8988T (cell line): Measurements from ENCODE around the gene RING1.

Experiments
- DNase-seq: peaks from one replicate; pipeline ENCODE4 v3.0.0; 2011

RING1 gene

DNA sequence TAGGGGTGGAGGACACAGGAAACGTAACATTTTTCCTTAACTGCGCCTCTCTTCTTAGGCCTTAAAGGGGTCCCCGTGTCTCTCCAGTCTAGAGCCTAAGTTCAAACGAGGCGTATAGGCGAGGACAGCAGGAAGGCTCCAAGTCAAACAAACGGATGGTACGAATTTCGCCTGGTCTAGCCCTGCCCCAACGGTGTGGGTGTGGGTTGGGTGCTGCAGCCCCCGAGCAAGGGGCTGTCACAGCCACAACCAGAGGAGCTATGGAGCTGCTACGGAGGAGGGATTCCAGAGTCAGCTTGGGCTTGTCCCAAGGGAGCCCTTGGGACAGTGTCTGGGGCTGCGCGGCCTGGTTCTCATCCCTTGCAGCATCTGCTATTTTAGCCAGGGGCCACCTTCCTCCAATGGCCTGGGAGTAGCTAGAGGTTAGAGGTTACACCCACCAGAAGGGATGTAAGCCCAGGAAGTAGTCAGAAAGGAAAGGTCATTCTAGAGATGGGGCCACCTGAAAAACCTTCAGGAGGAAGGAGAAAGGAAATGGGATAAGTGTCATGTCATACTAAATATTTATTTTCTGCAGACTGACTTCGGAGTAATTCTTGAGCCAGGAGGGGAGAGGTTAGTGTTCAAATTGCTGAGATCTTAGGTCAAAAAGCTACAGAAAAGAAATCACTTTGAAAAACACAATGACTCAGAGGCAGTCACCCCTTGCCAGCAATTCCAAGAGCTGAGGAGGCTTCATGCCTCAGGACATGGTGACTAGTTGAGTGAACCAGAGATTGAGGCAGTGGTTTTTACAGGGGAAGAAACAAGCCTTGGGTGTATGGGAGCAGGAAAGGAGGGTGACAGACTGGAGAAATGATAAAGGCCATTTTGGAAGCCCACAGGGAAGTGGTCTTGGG is 41.7 kb downstream of the RING1 start:
- no peak for DNase-seq

DNA sequence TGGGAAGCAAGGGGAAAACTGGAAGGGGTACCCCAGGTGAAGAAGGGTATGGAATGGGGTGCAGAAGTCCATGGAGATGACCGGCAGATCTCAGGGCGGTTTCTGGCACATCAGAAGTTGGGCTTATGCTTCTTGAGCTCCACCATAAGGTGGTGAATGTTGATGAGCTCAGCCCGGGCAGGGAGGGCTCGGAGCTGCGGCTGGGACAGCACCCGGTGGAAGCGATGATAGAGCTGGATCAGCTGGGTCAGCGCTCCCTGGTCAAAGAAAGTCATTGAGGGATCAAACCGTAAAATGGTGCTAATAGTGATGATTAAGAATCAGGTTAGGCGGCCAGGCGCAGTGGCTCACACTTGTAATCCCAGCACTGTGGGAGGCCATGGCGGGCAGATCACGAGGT is 42.4 kb downstream of the RING1 start:
- DNase-seq = no peak

DNA sequence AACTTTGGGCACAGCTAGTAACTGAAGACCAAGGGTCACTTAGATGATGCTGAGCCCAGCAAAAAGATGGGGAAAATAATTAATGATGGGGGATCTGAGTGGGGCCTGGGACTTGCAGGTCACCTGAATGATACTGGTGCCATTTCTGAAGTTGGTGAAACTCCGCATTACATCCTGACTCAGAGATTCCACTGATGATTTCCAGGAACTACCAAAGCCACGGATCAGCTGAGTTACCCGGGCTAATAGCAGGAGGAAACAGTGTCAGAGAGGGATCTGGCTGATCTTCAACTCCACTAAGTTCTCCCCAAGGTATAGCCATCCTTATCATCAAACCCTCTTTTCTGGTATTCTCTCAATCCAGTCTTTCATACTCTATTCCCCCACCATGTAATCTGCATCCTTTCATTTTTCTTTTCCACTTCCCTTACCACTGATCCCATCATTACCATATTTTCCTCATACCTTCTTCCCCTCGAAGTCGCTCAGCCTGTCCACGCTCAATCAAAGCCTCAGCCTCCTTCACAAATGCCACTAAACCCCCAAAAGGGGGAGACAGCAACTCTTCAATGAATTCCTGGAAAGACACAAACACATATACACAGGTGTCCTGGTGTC is 43.2 kb downstream of the RING1 start:
- DNase-seq = no peak

DNA sequence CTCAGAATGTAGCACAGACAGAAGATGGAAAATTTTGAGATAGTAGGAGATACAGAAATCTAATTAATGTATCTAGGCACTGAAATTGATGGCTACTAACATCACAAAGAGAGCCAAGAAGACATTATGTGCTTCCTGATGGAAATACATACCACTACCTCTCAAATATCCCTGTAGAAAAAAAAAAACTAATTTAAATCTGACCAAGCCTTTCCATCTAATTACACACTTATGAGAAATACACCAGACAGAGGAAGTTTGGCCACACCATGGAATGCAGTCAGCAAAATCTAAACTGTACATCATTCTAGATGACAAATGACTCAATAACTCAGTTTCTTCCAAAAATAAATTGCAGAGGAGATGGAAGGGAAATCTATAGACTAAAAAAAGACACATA is 44.5 kb downstream of the RING1 start:
- DNase-seq = no peak

DNA sequence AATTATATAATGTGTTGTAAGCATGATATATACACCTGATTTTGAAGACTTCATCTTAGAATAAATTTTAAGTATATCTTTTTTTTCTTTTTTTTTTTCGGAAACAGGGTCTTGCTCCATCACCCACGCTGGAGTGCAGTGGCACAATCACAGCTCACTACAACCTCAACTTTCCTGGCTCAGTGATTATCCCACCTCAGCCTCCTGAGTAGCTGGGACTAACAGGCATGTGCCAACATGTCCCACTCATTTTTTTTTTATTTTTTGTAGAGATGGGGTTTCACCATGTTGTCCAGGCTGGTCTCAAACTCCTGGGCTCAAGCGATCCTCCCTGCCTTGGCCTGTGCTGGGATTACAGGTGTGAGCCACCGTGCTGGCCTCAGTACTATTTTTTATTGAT is 46.3 kb downstream of the RING1 start:
- DNase-seq = no peak

DNA sequence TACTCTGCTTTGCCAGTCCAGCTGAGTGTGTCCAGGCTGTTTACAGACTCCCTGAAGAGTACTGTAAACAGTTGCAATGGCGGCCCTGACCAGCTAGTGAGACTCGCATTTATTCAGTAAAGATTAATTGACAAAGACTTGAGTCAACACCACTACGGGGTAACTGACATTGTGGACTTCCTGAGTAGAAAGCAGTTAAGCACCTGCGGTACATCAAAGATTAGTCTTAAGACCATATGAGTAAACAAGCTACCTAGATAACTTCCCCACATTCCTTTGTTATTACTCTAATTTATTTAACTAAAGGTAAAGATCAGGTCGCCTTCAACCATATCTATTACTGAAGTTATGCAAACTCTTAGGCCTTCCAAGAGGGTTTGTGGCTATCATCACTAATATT is 50.7 kb downstream of the RING1 start:
- DNase-seq = no peak
